IMR-90 (cell line): ENCODE measurements around the gene NUP210L. TPM values are rescaled to one million over a fixed set of nuclear protein-coding genes. Genes with fewer than 3 reads are reported as not detected.

Experiments
- ATAC-seq: fragments of 200-7000 bp; cut with Tn5 transposase; 2 replicates; pipeline ENCODE4 v1.9.1; 2020; ENCODE audit warnings: low read depth, mild to moderate bottlenecking, moderate library complexity
- BruUV-seq: library from RNA; stranded (reverse); fragments of 400-500 nt; replicated peaks from 2 replicates; lab custom pipeline; 2021; lab: Mats Ljungman, UMichigan
- CTCF ChIA-PET: fragments of 300-600 bp; formaldehyde crosslinking; extraction: SDS; loops from one replicate; lab custom pipeline; 2021; ENCODE audit warnings: antibody characterized with exemption; lab: Yijun Ruan, JAX
- POLR2A ChIA-PET: fragments of 300-600 bp; sonication (Branson Sonifier 250); formaldehyde crosslinking; loops from one replicate; lab custom pipeline; 2022; ENCODE audit warnings: antibody characterized with exemption; ENCODE audit not compliant: unreplicated experiment; lab: Charles Lee
- DNase-seq: peaks from one replicate; pipeline ENCODE4 v3.0.0; 2013
- H2AFZ ChIP-seq: replicated peaks from 2 replicates; pipeline ENCODE3; 2013; ENCODE audit warnings: low read length, mild to moderate bottlenecking; ENCODE audit not compliant: poor library complexity
- H2AK5ac ChIP-seq: 2 replicates; pipeline ENCODE4 v1.6.1; 2013; ENCODE audit warnings: low read depth, low read length, inconsistent platforms
- H2AK9ac ChIP-seq: replicated peaks from 2 replicates; pipeline ENCODE3; 2013; ENCODE audit warnings: mild to moderate bottlenecking, low read depth, low read length, moderate library complexity; ENCODE audit not compliant: poor library complexity
- H2BK120ac ChIP-seq: 2 replicates; pipeline ENCODE4 v1.6.1; 2013; ENCODE audit warnings: low read depth, low read length, inconsistent platforms
- H2BK15ac ChIP-seq: 3 replicates; pipeline ENCODE4 v1.6.1; 2013; ENCODE audit warnings: low read depth, low read length, inconsistent platforms
- H2BK20ac ChIP-seq: 2 replicates; pipeline ENCODE4 v1.6.1; 2013; ENCODE audit warnings: low read depth, mild to moderate bottlenecking, inconsistent platforms, low read length, moderate library complexity
- H2BK5ac ChIP-seq: 2 replicates; pipeline ENCODE4 v1.6.1; 2013; ENCODE audit warnings: mild to moderate bottlenecking, low read depth, low read length, inconsistent platforms; ENCODE audit not compliant: poor library complexity, severe bottlenecking
- H3K14ac ChIP-seq: replicated peaks from 2 replicates; pipeline ENCODE4 v1.6.1; 2013; ENCODE audit warnings: low read depth, low read length, inconsistent platforms
- H3K18ac ChIP-seq: 2 replicates; pipeline ENCODE4 v1.6.1; 2013; ENCODE audit warnings: low read depth, low read length, control low read depth
- H3K23ac ChIP-seq: 2 replicates; pipeline ENCODE4 v1.6.1; 2013; ENCODE audit warnings: low read depth, low read length, inconsistent platforms
- H3K27ac ChIP-seq: 2 replicates; pipeline ENCODE4 v1.5.1; 2013; ENCODE audit warnings: mild to moderate bottlenecking, control low read depth, low read length; ENCODE audit not compliant: insufficient read depth
- H3K27me3 ChIP-seq: 2 replicates; pipeline ENCODE4 v1.6.1; 2013; ENCODE audit warnings: low read length; ENCODE audit not compliant: control insufficient read depth, insufficient read depth
- H3K36me3 ChIP-seq: 2 replicates; pipeline ENCODE4 v1.6.1; 2013; ENCODE audit warnings: low read length, mixed read lengths; ENCODE audit not compliant: control insufficient read depth, insufficient read depth
- H3K4ac ChIP-seq: 2 replicates; pipeline ENCODE4 v1.6.1; 2013; ENCODE audit warnings: low read depth, low read length, inconsistent platforms
- H3K4me1 ChIP-seq: 2 replicates; pipeline ENCODE4 v1.6.1; 2013; ENCODE audit warnings: low read length, mixed read lengths; ENCODE audit not compliant: control insufficient read depth, insufficient read depth
- H3K4me2 ChIP-seq: 2 replicates; pipeline ENCODE4 v1.6.1; 2013; ENCODE audit warnings: low read depth, mild to moderate bottlenecking, control low read depth, low read length, moderate library complexity
- H3K4me3 ChIP-seq: 2 replicates; pipeline ENCODE4 v1.5.1; 2013; ENCODE audit warnings: low read depth, mild to moderate bottlenecking, control low read depth, low read length, moderate library complexity; ENCODE audit not compliant: insufficient read depth
- H3K56ac ChIP-seq: 2 replicates; pipeline ENCODE4 v1.6.1; 2013; ENCODE audit warnings: low read length, inconsistent platforms; ENCODE audit not compliant: insufficient read depth; ENCODE audit errors: extremely low read depth
- H3K79me1 ChIP-seq, 2 experiments: 2 replicates each; pipeline ENCODE4 v1.6.1; 2013; ENCODE audit warnings: low read length in 2 of 2, inconsistent platforms in 1 of 2, low read depth in 1 of 2
- H3K9ac ChIP-seq: 2 replicates; pipeline ENCODE4 v1.6.1; 2013; ENCODE audit warnings: low read depth, low read length, control low read depth
- H3K9me1 ChIP-seq: 2 replicates; pipeline ENCODE4 v1.6.1; 2013; ENCODE audit warnings: low read length, inconsistent platforms; ENCODE audit not compliant: insufficient read depth
- H3K9me3 ChIP-seq: 2 replicates; pipeline ENCODE4 v1.6.1; 2013; ENCODE audit warnings: low read length; ENCODE audit not compliant: control insufficient read depth, insufficient read depth
- H4K20me1 ChIP-seq: 2 replicates; pipeline ENCODE4 v1.6.1; 2013; ENCODE audit warnings: low read length, inconsistent platforms; ENCODE audit not compliant: insufficient read depth
- H4K5ac ChIP-seq: 2 replicates; pipeline ENCODE4 v1.6.1; 2013; ENCODE audit warnings: mild to moderate bottlenecking, low read depth, low read length, control low read depth
- H4K8ac ChIP-seq, 2 experiments: 2 replicates each; pipeline ENCODE4 v1.6.1; 2013; ENCODE audit warnings: low read depth in 2 of 2, low read length in 2 of 2, control low read depth in 1 of 2, inconsistent platforms in 1 of 2
- H4K91ac ChIP-seq: 2 replicates; pipeline ENCODE4 v1.6.1; 2013; ENCODE audit warnings: low read depth, low read length, inconsistent platforms; ENCODE audit not compliant: insufficient read depth
- CEBPB ChIP-seq: IDR thresholded peaks from 2 replicates; pipeline ENCODE4 v1.6.1; 2012; ENCODE audit warnings: low read depth, low read length, improper control_type of control experiment
- CTCF ChIP-seq: conservative IDR thresholded peaks from 2 replicates; pipeline ENCODE4 v1.5.1; 2012; ENCODE audit warnings: mild to moderate bottlenecking, low read depth, low read length, improper control_type of control experiment
- RFX5 ChIP-seq: IDR thresholded peaks from 2 replicates; pipeline ENCODE4 v1.8.0; 2012; ENCODE audit warnings: low read depth, mild to moderate bottlenecking, low read length, moderate library complexity
- SMC3 ChIP-seq: fragments of 150-350 bp; IDR thresholded peaks from 2 replicates; pipeline ENCODE4 v1.6.1; 2016; ENCODE audit warnings: low read depth, mild to moderate bottlenecking, antibody characterized with exemption, low read length, moderate library complexity
- WGBS, 2 experiments: methylation state at CpG; one replicate each; pipeline versions ENCODE4 v1.1.5 to v1.1.7; 2013; ENCODE audit warnings: missing lambda C conversion rate in 2 of 2; ENCODE audit not compliant: insufficient read length in 1 of 2; ENCODE audit errors: extremely low coverage in 2 of 2; 5-methylcytosine and 5-hydroxymethylcytosine counted together
- dilution Hi-C: fragments of 300-500 bp; cut with HindIII; formaldehyde crosslinking; loops from one replicate; pipeline ENCODE4 v1.14.3; 2018; ENCODE audit warnings: low sequenced_read_pairs; ENCODE audit not compliant: unreplicated experiment
- in situ Hi-C: fragments of 300-500 bp; cut with MboI; formaldehyde crosslinking; loops from 3 replicates; pipeline ENCODE4 v1.14.3; 2019; ENCODE audit warnings: low sequenced_read_pairs, inconsistent platforms, mixed read lengths
- intact Hi-C: fragments of 100-400 bp; cut with micrococcal nuclease; formaldehyde crosslinking; loops from 2 replicates; pipeline ENCODE4 v1.10.0; 2022
- polyA plus RNA-seq, 3 experiments: library from polyadenylated mRNA; depleted of rRNA; stranded (reverse); fragments of >200 nt; gene quantifications; 2 replicates each; pipeline ENCODE4 v1.2.3, GENCODE V29; 2012; ENCODE audit warnings: low replicate concordance in 1 of 3
- total RNA-seq: library from RNA; depleted of rRNA; stranded (reverse); fragments of >200 nt; gene quantifications from 2 replicates; pipeline ENCODE4 v1.2.3, GENCODE V29; 2012

NUP210L gene
- total and polyA plus RNA-seq, 2 of the 4 experiments (the other 2 are of a cell fraction) = under 0.01 to 0.02 TPM

GRCh38 chr1:154076413-154076812 is 78.5 kb downstream of the NUP210L start:
- Histone ChIP-seq H4K5ac (no peak overlapping the region), H3K4me3 (no peak overlapping the region), H3K23ac (no peak overlapping the region), H3K9me3 (peaks cover 3% of the 10 kb centered on the region; the same call in 1 of the 2 replicates), H4K20me1 (no peaks in the 10 kb centered on the region), H3K79me1 (no peaks in the 10 kb centered on the region), H4K8ac (no peak overlapping the region), H3K27me3 (no peaks in the 10 kb centered on the region), H2BK20ac (no peak overlapping the region), H3K4me2 (no peak overlapping the region), H3K18ac (no peak overlapping the region), H3K27ac (no peak overlapping the region), H3K4ac (no peak overlapping the region), H3K9ac (no peak overlapping the region), H3K14ac (no peak overlapping the region), H3K56ac (no peak overlapping the region), H2AK5ac (no peak overlapping the region), H2AFZ (no peak overlapping the region), H2BK5ac (no peak overlapping the region), H2AK9ac (no peak overlapping the region), H3K9me1 (no peaks in the 10 kb centered on the region), H4K91ac (no peak overlapping the region), H2BK120ac (no peak overlapping the region), H2BK15ac (no peak overlapping the region), H3K36me3 (no peaks in the 10 kb centered on the region), H3K4me1 (no peaks in the 10 kb centered on the region)
- intact Hi-C loops (loop anchor here (10.0 kb wide), 1 partner anchor 68 kb away; no protein-coding TSS in a partner anchor), in situ Hi-C loops (no loop called here), dilution Hi-C loops (no loop called here)
- CTCF ChIA-PET = no interaction called here
- no peak for TF ChIP-seq SMC3
- TF ChIP-seq CEBPB = no peak
- no peak for TF ChIP-seq CTCF
- no peak for TF ChIP-seq RFX5
- ATAC-seq (no peak), DNase-seq (no peak)
- no CpG with 5 or more reads among the region's 2 CpGs for WGBS, 2 experiments
- no TSS peak for BruUV-seq
- POLR2A ChIA-PET = no interaction called here
